GM12865 (cell line): ENCODE measurements around the gene ATP13A3.

Source experiments
- DNase-seq: peaks from one replicate; pipeline ENCODE4 v3.0.0; 2010; ENCODE audit warnings: low read depth
- H3K4me3 ChIP-seq: 2 replicates; pipeline ENCODE4 v1.5.1; 2011; ENCODE audit warnings: mild to moderate bottlenecking, low read depth, low read length, control low read depth
- CTCF ChIP-seq: IDR thresholded peaks from 2 replicates; pipeline ENCODE4 v1.5.1; 2011; ENCODE audit warnings: low read length, control low read depth, low read depth, inconsistent platforms; ENCODE audit not compliant: insufficient read depth; ENCODE audit errors: missing control alignments

Gene ATP13A3

GRCh38 chr3:194404365-194405140 is 82.2 kb downstream of the ATP13A3 start:
- TF ChIP-seq CTCF = peak; percentile 54
- H3K4me3 ChIP-seq = no peak overlapping the region
- peak; percentile 58 for DNase-seq

GRCh38 chr3:194401868-194402329 is 84.9 kb downstream of the ATP13A3 start:
- DNase-seq = no peak
- TF ChIP-seq CTCF = no peak
- no peak overlapping the region for H3K4me3 ChIP-seq

- no peak for TF ChIP-seq CTCF
- H3K4me3 ChIP-seq = no peak overlapping the region
- DNase-seq = no peak
Measured at GRCh38 chr3:194401346-194401745, 85.5 kb downstream of the ATP13A3 start.

GRCh38 chr3:194399874-194400411 is 86.9 kb downstream of the ATP13A3 start:
- H3K4me3 ChIP-seq = no peak overlapping the region
- no peak for TF ChIP-seq CTCF
- DNase-seq = no peak

GRCh38 chr3:194399166-194399565 is 87.6 kb downstream of the ATP13A3 start, which contains the start of gene GP5:
Gene GP5, minus strand, starts transcription at chr3:194399266. Its CDS starts 984 bp downstream, at chr3:194398282.
- no peak for TF ChIP-seq CTCF
- no peak for DNase-seq
- no peak within 1 kb of the TSS; the same call in 1 of the 2 replicates for H3K4me3 ChIP-seq

- H3K4me3 ChIP-seq = no peak overlapping the region; the same call in none of the 2 replicates
- TF ChIP-seq CTCF = no peak
- DNase-seq = peak; percentile 35
Measured at GRCh38 chr3:194397757-194398312, 89.0 kb downstream of the ATP13A3 start.
